HG03439 (cell line): ENCODE measurements around the gene SH2B3.

Experiments
- ATAC-seq: cut with Tn5 transposase; IDR thresholded peaks from one replicate; pipeline ENCODE4 v1.9.1; 2021; ENCODE audit warnings: mild to moderate bottlenecking, moderate library complexity; ENCODE audit not compliant: unreplicated experiment

Gene SH2B3

GRCh38 chr12:111427417-111428074 is 21.8 kb downstream of the SH2B3 start:
- ATAC-seq: no peak

DNA sequence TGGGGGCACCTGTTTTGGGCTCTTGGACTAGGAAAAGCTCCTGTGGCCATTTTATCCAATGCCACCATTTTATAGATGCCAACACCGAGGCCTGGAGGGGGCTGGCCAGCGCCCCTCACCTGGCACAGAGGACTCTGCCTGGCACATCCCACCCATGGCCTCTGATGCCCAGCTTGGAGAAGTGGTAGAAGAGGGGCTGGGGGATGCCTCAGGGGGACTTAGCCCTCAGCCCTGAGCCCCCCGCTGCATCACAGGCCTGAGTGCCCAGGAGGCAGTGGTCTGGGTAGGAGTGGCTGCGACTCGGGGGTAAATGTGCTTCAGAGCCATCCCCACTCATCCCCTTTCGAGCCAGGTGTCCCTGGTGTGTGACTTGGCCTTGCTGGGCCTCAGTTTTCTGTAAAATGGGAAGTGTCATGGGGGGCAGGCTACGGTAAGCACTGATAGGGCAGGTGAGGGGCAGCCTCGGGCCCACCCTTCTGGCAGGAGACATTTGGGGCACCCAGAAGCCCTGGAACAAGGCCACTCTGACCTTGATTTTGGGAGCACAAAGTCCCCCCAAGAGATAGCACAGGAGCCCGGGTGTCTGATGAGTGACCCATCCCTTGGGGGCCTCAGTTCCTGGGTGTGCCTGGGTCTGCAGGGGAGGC is 22.5 kb downstream of the SH2B3 start:
- ATAC-seq: no peak

- ATAC-seq: no peak
These were observed 23.0 kb downstream of the SH2B3 start for GRCh38 chr12:111428728-111429175.

GRCh38 chr12:111429828-111430432 is 24.2 kb downstream of the SH2B3 start:
- ATAC-seq: no peak

DNA sequence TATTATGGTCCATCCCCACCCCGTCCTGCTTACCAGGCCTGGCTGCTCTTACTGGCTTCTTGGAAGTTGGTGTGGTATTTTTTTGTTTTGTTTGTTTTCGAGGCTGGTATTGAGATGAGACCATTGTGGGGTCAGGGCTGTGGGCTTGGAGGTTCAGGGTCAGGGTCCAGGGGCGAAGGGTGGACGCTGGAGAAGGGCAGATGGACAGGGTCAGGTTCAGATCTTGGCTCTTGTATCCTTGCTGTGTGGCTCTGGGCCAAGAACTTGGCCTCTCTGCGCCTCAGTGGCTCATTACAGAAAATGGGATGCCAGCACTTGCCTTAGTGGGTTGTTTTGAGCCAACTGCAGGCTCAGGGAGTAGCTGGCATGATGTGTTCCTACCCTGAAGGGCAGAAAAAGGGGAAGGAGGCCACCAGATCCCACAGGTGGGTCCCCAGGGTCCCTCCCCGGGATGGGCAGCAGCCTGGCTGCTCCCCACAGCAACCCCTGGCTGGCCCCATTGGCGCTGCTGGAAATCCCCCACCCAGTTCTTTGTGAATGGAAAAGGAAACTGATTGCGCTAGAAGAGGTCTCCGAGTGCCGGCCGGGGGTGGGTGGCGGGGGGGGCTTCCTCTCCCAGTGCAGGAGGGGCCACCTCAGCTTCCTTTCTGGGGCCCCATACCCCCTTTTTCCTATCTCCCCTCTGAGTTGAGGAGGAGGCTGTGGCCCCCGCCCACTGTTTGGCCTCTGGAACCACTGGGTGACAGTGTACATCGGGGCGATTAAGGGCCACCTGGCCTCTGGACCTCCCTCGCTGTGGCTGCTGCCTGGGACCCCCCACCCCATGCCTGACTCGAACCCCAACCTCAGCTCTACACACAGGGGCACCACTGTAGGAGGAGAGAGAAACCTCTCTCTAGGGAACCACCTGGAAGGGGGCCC is 25.0 kb downstream of the SH2B3 start:
- ATAC-seq: no peak

DNA sequence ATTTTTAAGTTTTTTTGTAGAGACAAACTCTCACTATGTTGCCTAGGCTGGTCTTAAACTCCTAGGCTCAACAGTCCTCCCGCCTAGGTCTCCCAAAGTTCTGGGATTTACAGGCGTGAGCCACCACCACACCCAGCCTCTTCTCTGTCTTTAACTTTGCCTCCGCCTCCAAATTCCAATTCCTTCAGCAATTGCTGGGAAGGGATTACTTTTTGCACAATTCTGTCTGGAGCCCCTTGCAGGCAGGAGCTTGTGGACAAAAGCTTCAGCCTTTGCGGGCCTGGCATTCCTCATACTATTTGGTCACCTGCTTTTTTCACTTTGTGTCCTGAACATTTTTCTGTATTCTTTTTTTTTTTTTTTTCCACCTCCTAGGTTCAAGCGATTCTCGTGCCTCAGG is 26.0 kb downstream of the SH2B3 start:
- no peak for ATAC-seq

GRCh38 chr12:111434049-111434448 is 28.3 kb downstream of the SH2B3 start:
- ATAC-seq: no peak

DNA sequence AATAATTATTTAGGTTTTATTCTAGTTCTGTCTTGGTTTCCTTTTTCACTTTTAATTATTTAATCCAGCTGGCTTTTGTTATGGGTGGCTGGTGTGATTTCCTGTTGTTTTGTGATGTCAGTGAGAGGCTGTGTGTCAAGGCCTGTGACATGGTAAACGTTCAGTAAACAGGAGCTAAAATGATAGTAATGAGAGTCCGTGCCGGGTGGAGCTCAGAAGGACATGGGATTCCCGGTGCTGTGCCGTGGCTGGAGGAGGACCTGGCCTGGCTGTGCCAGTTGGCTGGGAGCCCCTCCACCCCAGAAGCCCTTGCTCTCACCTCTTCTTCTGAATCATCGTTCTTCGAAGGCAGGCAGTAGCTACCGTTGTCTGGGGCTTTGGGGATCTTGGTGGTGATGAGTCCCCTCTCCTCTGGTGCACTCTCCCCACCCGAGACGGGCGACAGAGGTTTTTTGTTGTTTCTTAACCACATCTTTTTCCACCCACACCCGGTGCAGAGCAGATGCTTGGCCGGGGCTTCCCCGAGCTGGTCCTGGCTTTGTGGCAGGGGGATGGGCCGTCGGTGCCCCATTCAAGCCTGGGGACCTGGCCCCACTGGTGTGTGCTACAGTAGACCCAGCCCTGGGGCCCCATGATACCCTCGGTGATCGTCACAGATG is 29.1 kb downstream of the SH2B3 start:
- ATAC-seq: peak; percentile 73

- ATAC-seq: no peak
These were observed 30.0 kb downstream of the SH2B3 start for GRCh38 chr12:111435661-111436201.

DNA sequence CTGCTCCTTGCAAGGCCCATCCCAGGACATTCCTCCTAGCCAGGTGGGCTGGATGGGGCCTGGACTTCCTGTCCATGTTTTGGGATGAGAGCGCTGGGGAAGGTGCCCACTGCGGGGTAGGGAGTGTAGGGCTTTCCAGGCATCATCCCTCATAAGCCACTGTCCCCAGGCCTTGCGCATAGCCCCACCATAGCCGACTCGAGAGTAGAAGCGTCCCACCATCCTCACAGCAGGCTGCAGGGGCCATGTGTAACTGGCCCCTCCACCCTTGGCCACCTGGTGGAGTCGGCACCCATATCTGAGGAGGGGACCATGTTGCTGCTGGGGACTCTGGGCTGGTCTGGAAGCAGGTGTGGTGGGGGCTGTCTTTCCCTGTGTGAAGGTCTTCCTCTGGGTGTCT is 30.5 kb downstream of the SH2B3 start:
- no peak for ATAC-seq

GRCh38 chr12:111436811-111437210 is 31.1 kb downstream of the SH2B3 start:
- ATAC-seq: no peak

GRCh38 chr12:111437816-111438454 is 32.2 kb downstream of the SH2B3 start:
- ATAC-seq: no peak

DNA sequence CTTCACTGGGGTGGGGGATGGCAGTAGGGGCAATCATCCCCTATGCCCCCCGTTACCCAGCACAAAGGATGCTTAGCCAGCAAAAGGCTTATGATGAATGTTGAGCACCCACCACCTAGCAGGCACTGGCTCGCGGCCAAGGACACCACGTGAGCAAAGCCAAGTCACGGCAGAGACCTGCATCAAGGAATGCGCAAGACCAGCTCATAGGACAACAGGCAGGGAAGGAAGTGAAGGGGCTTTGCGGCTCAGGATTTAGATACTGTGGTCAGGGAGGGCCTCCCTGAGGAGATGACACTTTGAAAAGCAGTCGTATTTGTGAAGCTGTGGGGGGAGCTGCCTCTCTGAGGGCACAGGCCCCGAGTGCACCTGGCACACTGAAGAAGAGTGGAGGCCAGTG is 32.8 kb downstream of the SH2B3 start:
- ATAC-seq: no peak

- no peak for ATAC-seq
These were observed 34.0 kb downstream of the SH2B3 start for GRCh38 chr12:111439657-111440151.

DNA sequence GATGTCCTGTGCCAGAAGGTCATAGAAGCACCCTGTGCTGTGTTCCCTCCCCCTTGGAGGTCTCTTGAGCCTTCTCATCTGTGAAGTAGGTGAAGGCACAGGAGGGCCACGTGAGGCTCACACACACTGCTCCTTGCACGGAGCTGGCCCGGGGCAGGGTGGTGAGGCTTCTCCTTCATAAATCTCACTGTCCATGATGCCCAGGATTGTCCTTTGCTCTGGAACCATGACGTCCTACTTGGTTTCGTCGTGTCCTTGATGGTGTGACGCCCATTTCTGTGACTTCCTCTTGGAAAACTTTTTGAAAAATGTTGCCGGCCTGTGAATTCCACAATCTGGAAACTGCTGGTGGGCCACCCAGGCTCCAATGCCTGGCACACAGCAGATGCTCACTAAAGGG is 34.4 kb downstream of the SH2B3 start:
- no peak for ATAC-seq

GRCh38 chr12:111440631-111441030 is 34.9 kb downstream of the SH2B3 start:
- no peak for ATAC-seq

GRCh38 chr12:111441107-111441928 is 35.6 kb downstream of the SH2B3 start:
- ATAC-seq: no peak

DNA sequence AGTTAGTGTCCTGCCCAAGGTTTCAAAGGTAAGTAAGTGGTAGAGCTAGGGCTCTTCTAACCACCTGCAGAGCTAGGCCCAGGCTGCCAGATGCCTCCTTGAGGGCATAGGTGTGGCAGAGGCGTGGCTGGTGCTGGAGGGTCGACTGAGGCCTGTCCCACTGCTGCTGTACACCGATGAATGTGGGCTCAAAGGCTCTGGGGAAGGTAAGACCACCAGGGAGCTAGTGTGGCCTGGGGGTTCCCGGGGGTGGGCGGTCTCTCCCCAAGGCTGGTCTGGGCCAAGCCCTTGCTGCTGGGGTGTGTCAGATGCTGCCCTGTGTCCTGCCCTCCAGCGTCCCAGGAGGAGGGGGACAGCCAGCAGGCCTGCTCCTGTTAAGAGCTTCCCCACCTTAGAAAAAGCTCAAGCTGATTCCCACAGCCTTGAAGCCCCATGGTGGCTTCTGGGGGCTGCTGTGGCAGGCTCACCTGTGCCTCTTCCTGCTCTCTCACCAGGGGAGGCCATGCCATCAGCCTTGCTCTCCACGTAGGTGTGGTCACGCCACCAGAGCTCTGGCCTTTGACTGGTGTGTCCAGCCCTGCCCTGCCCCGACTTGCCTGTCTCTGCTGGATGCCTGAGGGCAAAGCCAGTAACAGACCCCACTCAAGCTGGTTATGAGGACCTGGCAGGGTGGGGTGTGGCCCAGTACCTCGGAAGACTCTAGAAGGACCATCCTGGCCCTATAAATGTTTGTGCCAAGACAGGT is 36.8 kb downstream of the SH2B3 start:
- ATAC-seq: no peak
